ENCODE results near the gene PRH2.

PRH2 gene

GRCh38 chr12:10928746-10929286 is at the start of gene PRH2:
TSS of gene PRH2 (plus strand) at chr12:10929236. CDS start at chr12:10929274, 38 bp downstream.
- no peak for DNase-seq

DNA sequence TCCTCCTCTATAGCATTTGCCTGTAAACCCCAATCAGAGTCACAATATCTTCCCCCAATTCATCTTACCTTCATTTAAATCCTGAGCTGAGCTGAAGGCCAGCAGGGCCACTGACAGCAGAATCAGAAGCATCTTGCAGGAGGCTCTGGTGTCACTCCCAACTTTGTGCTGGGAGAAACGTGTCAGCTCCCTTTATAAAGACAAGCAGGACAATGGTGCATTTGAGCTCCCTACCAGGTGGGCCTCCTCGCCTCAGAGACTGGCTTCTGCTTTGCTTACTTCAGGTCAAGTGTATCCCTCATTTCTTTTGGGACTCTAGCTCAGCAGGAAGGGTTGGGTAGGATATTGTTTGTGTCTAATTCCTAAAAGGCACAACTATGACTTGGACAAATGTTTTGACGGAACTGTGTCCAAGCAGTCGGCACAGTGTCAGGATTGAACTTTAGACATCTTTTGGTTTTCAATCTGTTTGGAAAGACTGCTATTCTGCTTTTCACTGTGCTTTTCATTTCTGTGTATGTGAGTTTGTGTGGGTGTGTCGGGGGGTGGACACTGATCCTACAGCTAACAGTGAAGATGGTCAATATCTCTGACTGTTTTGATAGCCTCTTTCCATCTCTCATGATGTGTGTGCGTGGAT is 44.8 kb upstream of the PRH2 start, which contains the start of gene PRH1:
Gene PRH1 (minus strand): TSS at position 170 of the 640 bp plus-strand sequence. CDS start 38 bp downstream, at position 132.
- no peak for DNase-seq

DNA sequence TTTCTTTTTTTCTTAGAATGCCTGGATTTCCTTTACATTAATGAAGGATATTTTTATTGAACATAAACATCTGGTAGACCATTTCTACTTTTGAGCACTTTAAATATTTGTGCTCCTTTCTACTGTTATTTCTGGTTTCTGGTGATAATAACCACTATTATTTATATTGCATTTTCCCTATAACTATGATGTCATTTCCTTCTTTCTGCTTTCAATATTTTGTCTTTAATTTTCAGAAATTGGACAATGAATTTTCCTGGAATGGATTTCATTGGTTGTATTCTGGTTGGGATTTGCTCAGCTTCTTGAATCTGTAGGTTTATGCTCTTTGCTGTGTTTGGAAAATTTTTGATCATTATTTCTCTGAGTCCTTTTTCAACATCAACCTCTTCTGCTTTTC is 39.8 kb upstream of the PRH2 start:
- no peak for DNase-seq

DNA sequence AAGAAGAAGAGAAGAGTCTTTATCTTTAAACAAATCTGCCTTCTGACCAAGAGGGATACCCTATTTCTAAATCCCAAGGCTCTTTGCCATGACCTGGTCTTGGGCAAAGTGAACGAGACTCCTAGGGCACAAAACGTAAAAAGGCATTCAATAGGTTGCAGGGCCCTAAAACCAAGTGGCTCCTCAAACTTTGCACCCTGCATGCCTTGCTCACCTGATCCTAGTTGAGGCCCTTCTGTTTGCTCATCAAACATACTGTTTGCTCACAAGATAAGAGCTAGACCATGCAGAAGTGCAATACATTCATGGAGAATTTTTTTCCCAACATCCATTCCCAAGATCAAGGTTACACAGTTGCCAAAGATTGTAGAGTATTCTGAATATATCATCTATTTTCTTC is 37.1 kb upstream of the PRH2 start:
- DNase-seq, result no peak

DNA sequence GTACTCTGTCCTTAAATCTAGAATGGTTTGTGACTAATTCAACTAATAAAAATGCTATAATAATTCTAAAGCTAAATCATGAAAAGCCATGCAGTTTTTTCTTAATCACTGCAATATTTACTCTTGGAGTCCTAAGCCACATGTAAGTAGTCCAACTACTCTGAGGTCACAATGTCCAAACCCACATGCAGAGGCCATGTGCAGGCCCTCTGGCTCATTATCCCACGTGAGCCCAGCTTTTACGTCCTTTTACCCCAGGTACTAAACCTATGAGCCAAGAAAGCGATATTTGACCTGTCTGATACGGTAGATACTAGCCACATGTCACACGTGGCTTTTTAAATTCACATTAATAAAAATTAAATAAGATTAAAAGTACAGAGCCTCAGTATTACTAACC is 32.2 kb upstream of the PRH2 start:
- no peak for DNase-seq

DNA sequence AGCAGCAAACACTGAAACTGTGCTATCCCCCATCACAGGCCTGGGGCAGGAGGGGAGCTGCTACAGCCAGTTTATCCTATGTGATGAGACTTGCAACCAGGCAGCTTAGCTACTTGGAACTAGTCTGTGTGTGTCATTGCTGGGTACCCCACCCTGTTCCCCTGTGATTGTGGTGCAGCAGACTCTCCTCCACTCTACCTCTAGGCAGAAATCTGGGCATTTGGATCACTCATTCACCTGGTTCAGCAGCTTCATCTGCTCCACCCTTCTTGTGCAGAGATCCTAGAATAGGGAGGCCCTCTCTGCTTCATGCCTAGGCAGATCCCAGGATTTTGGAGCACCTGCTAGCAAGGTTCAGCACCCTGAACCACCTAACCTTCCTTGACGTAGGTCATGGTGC is 28.5 kb upstream of the PRH2 start:
- no peak for DNase-seq

DNA sequence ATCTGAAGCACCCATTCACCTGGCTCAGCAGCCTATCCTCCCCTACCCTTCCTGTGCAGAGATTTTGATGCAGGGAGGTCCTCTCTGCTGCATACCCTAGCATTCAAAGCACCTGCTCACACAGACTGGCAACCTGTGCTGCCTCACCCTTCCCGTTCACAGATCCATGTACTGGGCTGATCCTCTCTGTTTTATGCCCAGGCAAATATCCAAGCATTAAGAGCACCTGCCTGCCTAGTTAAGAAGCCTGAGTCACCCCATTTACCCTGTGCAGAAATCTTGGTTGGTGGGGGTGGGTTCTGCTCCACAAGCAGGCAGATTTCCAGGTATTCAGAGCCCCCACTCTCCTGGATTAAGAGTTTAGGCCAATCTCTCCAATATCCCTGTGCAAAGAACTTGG is 28.1 kb upstream of the PRH2 start:
- DNase-seq, result no peak

DNA sequence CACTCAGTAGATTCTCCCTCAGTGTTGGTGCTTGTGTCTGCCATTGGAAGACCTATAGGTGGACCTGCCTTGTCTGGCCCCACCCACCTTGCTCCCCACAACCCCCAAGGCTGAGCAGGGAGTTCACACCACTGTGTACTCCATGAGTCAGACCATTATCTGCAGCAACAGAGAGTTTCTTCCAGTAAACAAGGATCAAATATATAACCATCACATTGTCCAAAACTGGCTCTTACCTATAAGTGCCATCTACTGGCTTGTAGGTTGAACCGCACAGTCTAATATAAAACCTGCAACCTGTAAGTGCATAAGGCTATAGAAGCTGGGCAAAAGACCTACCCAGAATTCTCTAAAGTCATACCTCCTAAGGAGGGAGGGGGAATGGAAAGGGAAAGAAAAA is 27.6 kb upstream of the PRH2 start:
- DNase-seq, result no peak

DNA sequence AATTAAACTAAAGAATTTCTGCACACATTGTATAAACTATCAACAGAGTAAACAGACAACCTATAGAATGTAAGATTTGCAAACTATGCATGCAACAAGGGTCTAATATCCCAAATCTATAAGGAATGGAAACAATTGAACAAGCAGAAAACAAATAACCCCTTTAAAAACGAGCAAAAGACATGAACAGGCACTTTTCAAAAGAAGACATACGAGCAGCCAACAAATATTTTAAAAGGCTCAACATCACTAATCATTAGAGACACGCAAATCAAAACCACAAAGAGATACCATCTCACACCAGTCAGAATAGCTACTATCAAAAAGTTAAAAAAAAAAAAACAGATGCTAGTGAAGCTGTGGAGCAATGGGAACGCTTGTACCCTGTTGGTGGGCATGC is 24.4 kb upstream of the PRH2 start:
- no peak for DNase-seq

- DNase-seq, result no peak
Observed at GRCh38 chr12:10909462-10909861, 19.6 kb upstream of the PRH2 start, which contains the start of gene TAS2R13. TSS of gene TAS2R13 (minus strand) at chr12:10909562. CDS start at chr12:10909298, 264 bp downstream.

DNA sequence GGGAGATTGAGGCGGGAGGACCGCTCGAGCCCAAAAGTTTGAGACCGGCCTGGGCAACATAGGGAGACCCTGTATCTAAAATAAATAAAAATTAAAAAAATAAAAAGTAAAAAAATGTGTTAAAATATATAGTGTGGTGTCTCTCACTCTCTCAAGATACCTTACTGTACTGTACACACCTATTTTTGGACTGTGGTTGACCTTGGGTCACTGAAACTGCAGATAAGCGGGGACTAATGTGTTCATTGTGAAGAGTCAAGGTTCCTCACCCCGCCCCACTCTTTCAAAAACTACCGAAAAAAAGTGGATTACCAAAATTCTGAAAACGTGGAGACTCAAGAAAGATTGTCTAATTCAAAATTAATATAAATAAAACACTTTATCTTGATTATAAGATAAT is 18.7 kb upstream of the PRH2 start:
- no peak for DNase-seq

DNA sequence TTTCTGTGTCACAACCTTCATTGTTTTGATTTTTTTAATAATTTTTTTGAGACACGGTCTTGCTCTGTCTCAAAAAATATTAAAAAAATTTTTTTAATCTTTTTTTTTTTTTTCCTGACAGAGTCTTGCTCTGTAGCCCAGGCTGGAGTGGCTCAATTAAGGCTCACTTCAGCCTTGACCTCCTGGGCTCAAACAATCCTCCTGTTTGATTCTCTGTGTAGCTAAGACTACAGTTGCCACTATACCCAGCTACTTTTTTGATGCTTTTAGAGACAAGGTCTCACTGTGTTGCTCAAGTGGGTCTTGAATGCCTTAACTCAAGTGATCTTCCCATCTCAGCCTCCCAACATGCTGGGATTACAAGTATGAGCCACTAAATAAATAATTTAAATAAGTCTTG is 9.2 kb upstream of the PRH2 start:
- DNase-seq, result no peak

DNA sequence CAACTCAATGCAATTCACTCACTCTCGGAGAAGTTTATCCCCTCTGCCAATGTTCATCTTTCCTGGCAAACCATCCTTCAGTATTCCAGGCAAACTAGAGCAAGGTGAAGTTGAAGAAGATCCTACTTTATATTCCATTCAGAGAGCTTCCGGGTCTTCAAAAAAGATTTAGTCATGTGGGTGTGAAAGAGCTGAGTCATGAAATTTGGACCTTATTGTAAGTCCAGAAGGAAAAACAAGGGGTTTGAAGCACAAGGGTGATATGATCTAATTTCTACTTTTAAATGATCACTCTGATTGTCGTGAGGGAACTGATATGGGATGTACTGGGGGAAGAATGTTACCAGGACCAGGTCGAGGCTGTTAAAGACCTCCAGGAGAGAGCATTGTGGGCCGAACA is 2.8 kb upstream of the PRH2 start:
- no peak for DNase-seq

- no peak for DNase-seq
Observed at GRCh38 chr12:10936506-10936905, 7.5 kb downstream of the PRH2 start.

- no peak for DNase-seq
Observed at GRCh38 chr12:10939163-10939562, 10.1 kb downstream of the PRH2 start, which contains the start of gene TAS2R14. TSS of gene TAS2R14 (minus strand) at chr12:10939263. CDS start at chr12:10939207, 56 bp downstream.

DNA sequence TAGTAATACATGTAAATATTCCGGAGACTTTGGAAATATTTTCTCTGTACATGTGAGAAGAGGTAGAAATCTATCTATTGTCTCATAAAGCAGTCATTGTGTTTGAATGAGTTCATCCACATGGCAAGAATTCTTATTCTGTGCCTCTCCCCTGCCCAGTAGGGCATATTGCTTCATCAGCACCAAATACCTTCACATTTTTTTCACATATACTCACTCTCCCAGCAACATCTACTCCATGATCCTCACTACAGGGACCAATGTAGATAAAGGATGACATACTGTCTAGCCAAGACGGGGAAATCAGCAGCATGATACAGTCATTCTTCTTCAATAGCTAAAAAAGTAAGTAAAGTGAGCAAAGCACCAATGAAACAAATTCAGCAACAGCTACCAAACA is 11.4 kb downstream of the PRH2 start:
- no peak for DNase-seq

DNA sequence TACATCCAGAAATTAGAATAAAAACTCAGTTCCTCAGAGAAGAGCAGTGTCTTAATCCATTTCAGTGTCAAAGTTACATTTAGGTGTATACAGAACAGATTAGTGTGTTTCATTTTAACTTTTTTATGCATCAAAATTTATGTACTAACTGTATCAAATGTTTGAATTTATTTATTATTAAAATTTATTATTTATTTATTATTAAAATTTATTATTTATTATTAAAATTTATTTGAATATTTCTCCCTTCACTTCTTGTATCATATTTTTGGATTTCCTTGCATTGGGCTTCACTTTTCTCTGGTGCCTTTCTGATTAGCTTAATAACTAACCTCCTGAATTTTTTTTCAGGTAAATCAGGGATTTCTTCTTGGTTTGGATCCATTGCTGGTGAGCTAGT is 12.3 kb downstream of the PRH2 start:
- no peak for DNase-seq

DNA sequence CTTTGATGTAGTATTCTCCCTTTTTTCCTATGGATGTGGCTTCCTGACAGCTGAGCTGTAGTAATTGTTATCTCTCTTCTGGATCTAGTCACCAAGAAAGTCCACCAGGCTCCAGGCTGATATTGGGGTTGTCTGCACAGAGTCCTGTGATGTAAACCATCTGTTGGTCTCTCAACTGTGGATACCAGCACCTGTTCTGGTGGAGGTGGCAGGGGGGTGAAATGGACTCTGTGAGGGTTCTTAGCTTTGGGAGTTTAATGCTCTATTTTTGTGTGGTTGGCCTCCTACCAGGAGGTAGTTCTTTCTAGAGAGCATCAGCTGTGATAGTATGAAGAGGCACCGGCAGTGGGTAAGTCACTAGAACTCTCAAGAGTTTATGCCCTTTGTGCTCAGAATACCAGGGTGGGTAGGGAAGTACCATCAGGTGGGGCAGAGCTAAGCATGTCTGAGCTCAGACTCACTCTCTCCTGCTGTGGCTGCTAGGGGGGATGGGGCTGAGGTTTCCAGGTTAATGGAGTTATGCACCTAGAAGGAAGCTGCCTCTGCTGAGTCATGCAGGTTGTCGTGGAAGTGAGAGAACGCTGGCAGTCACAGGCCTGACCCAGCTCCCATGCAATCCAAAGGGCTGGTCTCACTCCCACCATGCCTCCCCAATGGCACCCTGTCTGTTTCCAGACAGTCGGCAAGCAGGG is 13.0 kb downstream of the PRH2 start:
- no peak for DNase-seq

GRCh38 chr12:10943167-10943566 is 14.1 kb downstream of the PRH2 start:
- DNase-seq, result no peak

DNA sequence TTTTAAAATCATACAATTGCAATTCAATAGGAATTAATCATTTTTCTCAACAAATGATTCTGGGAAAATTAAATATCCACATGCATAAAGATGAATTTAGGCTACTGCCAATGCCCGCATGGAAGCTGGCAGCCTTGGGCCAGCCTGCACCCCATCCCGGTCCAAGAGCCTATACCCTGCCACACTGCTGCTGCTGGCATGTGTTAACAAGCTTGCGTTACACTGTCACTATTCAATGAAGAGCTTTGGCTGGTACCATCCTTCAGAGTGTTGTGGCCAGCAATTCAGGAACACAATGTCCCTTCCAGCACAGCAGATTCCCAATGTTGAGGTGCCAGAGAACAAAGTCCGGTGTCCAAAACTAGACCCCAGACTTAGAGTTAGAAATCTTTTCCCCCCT is 23.6 kb downstream of the PRH2 start:
- peak in 21 of 56 donors; percentile 1 to 32 (median 6) for DNase-seq

- no peak for DNase-seq
Observed at GRCh38 chr12:10956085-10956484, 27.0 kb downstream of the PRH2 start.

DNA sequence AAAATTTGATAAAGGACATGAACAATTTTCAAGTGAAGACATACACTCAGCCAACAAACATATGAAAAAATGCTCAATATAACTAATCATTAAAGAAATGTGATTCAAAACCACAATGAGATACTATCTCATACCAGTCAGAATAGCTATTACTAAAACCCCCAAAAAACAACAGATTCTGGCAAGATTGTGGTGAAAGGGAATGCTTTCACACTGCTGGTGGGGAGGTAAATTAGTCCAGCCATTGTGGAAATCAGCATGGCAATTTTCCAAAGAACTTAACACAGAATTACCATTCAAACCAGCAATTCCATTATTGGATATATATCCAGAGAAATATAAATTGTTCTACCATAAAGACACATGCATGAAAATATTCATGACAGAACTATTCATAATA is 28.7 kb downstream of the PRH2 start:
- no peak for DNase-seq

GRCh38 chr12:10959804-10960203 is 30.8 kb downstream of the PRH2 start:
- DNase-seq, result peak in 22 of 56 donors; percentile 2 to 44 (median 15)
